IMR-90 (cell line): ENCODE measurements around the gene MUC5B. TPM values are rescaled to one million over a fixed set of nuclear protein-coding genes. Genes with fewer than 3 reads are reported as not detected.

ENCODE experiments used
- ATAC-seq: fragments of 200-7000 bp; cut with Tn5 transposase; 2 replicates; pipeline ENCODE4 v1.9.1; 2020; ENCODE audit warnings: low read depth, mild to moderate bottlenecking, moderate library complexity
- BruUV-seq: library from RNA; stranded (reverse); fragments of 400-500 nt; replicated peaks from 2 replicates; lab custom pipeline; 2021; lab: Mats Ljungman, UMichigan
- CTCF ChIA-PET: fragments of 300-600 bp; formaldehyde crosslinking; extraction: SDS; loops from one replicate; lab custom pipeline; 2021; ENCODE audit warnings: antibody characterized with exemption; lab: Yijun Ruan, JAX
- POLR2A ChIA-PET: fragments of 300-600 bp; sonication (Branson Sonifier 250); formaldehyde crosslinking; loops from one replicate; lab custom pipeline; 2022; ENCODE audit warnings: antibody characterized with exemption; ENCODE audit not compliant: unreplicated experiment; lab: Charles Lee
- DNase-seq: peaks from one replicate; pipeline ENCODE4 v3.0.0; 2013
- H2AFZ ChIP-seq: replicated peaks from 2 replicates; pipeline ENCODE3; 2013; ENCODE audit warnings: low read length, mild to moderate bottlenecking; ENCODE audit not compliant: poor library complexity
- H2AK5ac ChIP-seq: 2 replicates; pipeline ENCODE4 v1.6.1; 2013; ENCODE audit warnings: low read depth, low read length, inconsistent platforms
- H2AK9ac ChIP-seq: replicated peaks from 2 replicates; pipeline ENCODE3; 2013; ENCODE audit warnings: mild to moderate bottlenecking, low read depth, low read length, moderate library complexity; ENCODE audit not compliant: poor library complexity
- H2BK120ac ChIP-seq: 2 replicates; pipeline ENCODE4 v1.6.1; 2013; ENCODE audit warnings: low read depth, low read length, inconsistent platforms
- H2BK15ac ChIP-seq: 3 replicates; pipeline ENCODE4 v1.6.1; 2013; ENCODE audit warnings: low read depth, low read length, inconsistent platforms
- H2BK20ac ChIP-seq: 2 replicates; pipeline ENCODE4 v1.6.1; 2013; ENCODE audit warnings: low read depth, mild to moderate bottlenecking, inconsistent platforms, low read length, moderate library complexity
- H2BK5ac ChIP-seq: 2 replicates; pipeline ENCODE4 v1.6.1; 2013; ENCODE audit warnings: mild to moderate bottlenecking, low read depth, low read length, inconsistent platforms; ENCODE audit not compliant: poor library complexity, severe bottlenecking
- H3K14ac ChIP-seq: replicated peaks from 2 replicates; pipeline ENCODE4 v1.6.1; 2013; ENCODE audit warnings: low read depth, low read length, inconsistent platforms
- H3K18ac ChIP-seq: 2 replicates; pipeline ENCODE4 v1.6.1; 2013; ENCODE audit warnings: low read depth, low read length, control low read depth
- H3K23ac ChIP-seq: 2 replicates; pipeline ENCODE4 v1.6.1; 2013; ENCODE audit warnings: low read depth, low read length, inconsistent platforms
- H3K27ac ChIP-seq: 2 replicates; pipeline ENCODE4 v1.5.1; 2013; ENCODE audit warnings: mild to moderate bottlenecking, control low read depth, low read length; ENCODE audit not compliant: insufficient read depth
- H3K27me3 ChIP-seq: 2 replicates; pipeline ENCODE4 v1.6.1; 2013; ENCODE audit warnings: low read length; ENCODE audit not compliant: control insufficient read depth, insufficient read depth
- H3K36me3 ChIP-seq: 2 replicates; pipeline ENCODE4 v1.6.1; 2013; ENCODE audit warnings: low read length, mixed read lengths; ENCODE audit not compliant: control insufficient read depth, insufficient read depth
- H3K4ac ChIP-seq: 2 replicates; pipeline ENCODE4 v1.6.1; 2013; ENCODE audit warnings: low read depth, low read length, inconsistent platforms
- H3K4me1 ChIP-seq: 2 replicates; pipeline ENCODE4 v1.6.1; 2013; ENCODE audit warnings: low read length, mixed read lengths; ENCODE audit not compliant: control insufficient read depth, insufficient read depth
- H3K4me2 ChIP-seq: 2 replicates; pipeline ENCODE4 v1.6.1; 2013; ENCODE audit warnings: low read depth, mild to moderate bottlenecking, control low read depth, low read length, moderate library complexity
- H3K4me3 ChIP-seq: 2 replicates; pipeline ENCODE4 v1.5.1; 2013; ENCODE audit warnings: low read depth, mild to moderate bottlenecking, control low read depth, low read length, moderate library complexity; ENCODE audit not compliant: insufficient read depth
- H3K56ac ChIP-seq: 2 replicates; pipeline ENCODE4 v1.6.1; 2013; ENCODE audit warnings: low read length, inconsistent platforms; ENCODE audit not compliant: insufficient read depth; ENCODE audit errors: extremely low read depth
- H3K79me1 ChIP-seq, 2 experiments: 2 replicates each; pipeline ENCODE4 v1.6.1; 2013; ENCODE audit warnings: low read length in 2 of 2, inconsistent platforms in 1 of 2, low read depth in 1 of 2
- H3K9ac ChIP-seq: 2 replicates; pipeline ENCODE4 v1.6.1; 2013; ENCODE audit warnings: low read depth, low read length, control low read depth
- H3K9me1 ChIP-seq: 2 replicates; pipeline ENCODE4 v1.6.1; 2013; ENCODE audit warnings: low read length, inconsistent platforms; ENCODE audit not compliant: insufficient read depth
- H3K9me3 ChIP-seq: 2 replicates; pipeline ENCODE4 v1.6.1; 2013; ENCODE audit warnings: low read length; ENCODE audit not compliant: control insufficient read depth, insufficient read depth
- H4K20me1 ChIP-seq: 2 replicates; pipeline ENCODE4 v1.6.1; 2013; ENCODE audit warnings: low read length, inconsistent platforms; ENCODE audit not compliant: insufficient read depth
- H4K5ac ChIP-seq: 2 replicates; pipeline ENCODE4 v1.6.1; 2013; ENCODE audit warnings: mild to moderate bottlenecking, low read depth, low read length, control low read depth
- H4K8ac ChIP-seq, 2 experiments: 2 replicates each; pipeline ENCODE4 v1.6.1; 2013; ENCODE audit warnings: low read depth in 2 of 2, low read length in 2 of 2, control low read depth in 1 of 2, inconsistent platforms in 1 of 2
- H4K91ac ChIP-seq: 2 replicates; pipeline ENCODE4 v1.6.1; 2013; ENCODE audit warnings: low read depth, low read length, inconsistent platforms; ENCODE audit not compliant: insufficient read depth
- CHD1 ChIP-seq: IDR thresholded peaks from 2 replicates; pipeline ENCODE4 v1.6.1; 2012; ENCODE audit warnings: low read depth, low read length, improper control_type of control experiment
- MAFK ChIP-seq: IDR thresholded peaks from 2 replicates; pipeline ENCODE4 v1.6.1; 2012; ENCODE audit warnings: low read depth, low read length, improper control_type of control experiment
- RCOR1 ChIP-seq: IDR thresholded peaks from 2 replicates; pipeline ENCODE4 v1.6.1; 2012; ENCODE audit warnings: mild to moderate bottlenecking, low read length, improper control_type of control experiment; ENCODE audit not compliant: insufficient replicate concordance
- RFX5 ChIP-seq: IDR thresholded peaks from 2 replicates; pipeline ENCODE4 v1.8.0; 2012; ENCODE audit warnings: low read depth, mild to moderate bottlenecking, low read length, moderate library complexity
- WGBS, 2 experiments: methylation state at CpG; one replicate each; pipeline versions ENCODE4 v1.1.5 to v1.1.7; 2013; ENCODE audit warnings: missing lambda C conversion rate in 2 of 2; ENCODE audit not compliant: insufficient read length in 1 of 2; ENCODE audit errors: extremely low coverage in 2 of 2; 5-methylcytosine and 5-hydroxymethylcytosine counted together
- dilution Hi-C: fragments of 300-500 bp; cut with HindIII; formaldehyde crosslinking; loops from one replicate; pipeline ENCODE4 v1.14.3; 2018; ENCODE audit warnings: low sequenced_read_pairs; ENCODE audit not compliant: unreplicated experiment
- in situ Hi-C: fragments of 300-500 bp; cut with MboI; formaldehyde crosslinking; loops from 3 replicates; pipeline ENCODE4 v1.14.3; 2019; ENCODE audit warnings: low sequenced_read_pairs, inconsistent platforms, mixed read lengths
- intact Hi-C: fragments of 100-400 bp; cut with micrococcal nuclease; formaldehyde crosslinking; loops from 2 replicates; pipeline ENCODE4 v1.10.0; 2022
- polyA plus RNA-seq, 3 experiments: library from polyadenylated mRNA; depleted of rRNA; stranded (reverse); fragments of >200 nt; gene quantifications; 2 replicates each; pipeline ENCODE4 v1.2.3, GENCODE V29; 2012; ENCODE audit warnings: low replicate concordance in 1 of 3
- total RNA-seq: library from RNA; depleted of rRNA; stranded (reverse); fragments of >200 nt; gene quantifications from 2 replicates; pipeline ENCODE4 v1.2.3, GENCODE V29; 2012

MUC5B gene
- total and polyA plus RNA-seq, 2 of the 4 experiments (the other 2 are of a cell fraction): not detected

DNA sequence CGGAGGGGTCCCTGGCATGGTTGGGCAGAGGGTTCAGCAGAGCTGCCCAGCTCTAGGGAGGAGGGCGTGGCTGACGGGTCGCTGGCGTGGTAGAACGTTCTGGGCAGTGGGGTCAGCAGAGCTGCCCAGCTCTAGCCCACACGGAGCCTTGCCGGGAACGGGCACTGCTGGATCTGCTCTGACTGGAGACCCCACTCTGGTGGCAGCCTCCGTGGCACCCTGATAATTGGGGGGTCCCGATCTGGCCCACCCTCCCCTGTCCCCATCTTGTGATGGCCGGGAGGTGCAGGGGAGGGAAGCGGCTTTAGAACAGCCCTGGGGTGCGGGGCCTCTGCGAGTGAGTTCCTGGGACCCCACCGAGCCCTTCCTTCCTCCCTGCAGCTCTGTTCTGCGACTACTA, 43.2 kb upstream of the MUC5B start:
- in situ Hi-C loops: no loop called here
- Histone ChIP-seq H2BK120ac (no peak overlapping the region), H2BK15ac (no peak overlapping the region), H3K9me3 (no peaks in the 10 kb centered on the region; the same call in 1 of the 2 replicates), H3K27ac (no peak overlapping the region), H3K4me3 (no peak overlapping the region), H3K79me1 (no peaks in the 10 kb centered on the region), H4K8ac (no peak overlapping the region), H2AK9ac (no peak overlapping the region), H3K9me1 (no peaks in the 10 kb centered on the region), H2AFZ (no peak overlapping the region), H3K18ac (no peak overlapping the region), H2AK5ac (no peak overlapping the region), H2BK5ac (no peak overlapping the region), H3K36me3 (no peaks in the 10 kb centered on the region), H3K9ac (no peak overlapping the region), H4K5ac (no peak overlapping the region), H3K4me1 (no peaks in the 10 kb centered on the region), H4K91ac (no peak overlapping the region), H3K4me2 (no peak overlapping the region), H2BK20ac (no peak overlapping the region), H3K27me3 (no peaks in the 10 kb centered on the region), H3K56ac (no peak overlapping the region), H3K4ac (no peak overlapping the region), H3K14ac (no peak overlapping the region), H4K20me1 (no peaks in the 10 kb centered on the region), H3K23ac (no peak overlapping the region)
- intact Hi-C loops: no loop called here
- ChIA-PET POLR2A (no interaction called here), CTCF (no interaction called here)
- BruUV-seq: no TSS peak
- DNase-seq (no peak), ATAC-seq (no peak)
- WGBS, 2 experiments: 74% methylated on average over 6 of the region's 17 CpGs; no CpG with 5 or more reads in 1 of the 2 experiments
- dilution Hi-C loops: no loop called here
- TF ChIP-seq RCOR1: no peak
- no peak for TF ChIP-seq CHD1
- TF ChIP-seq RFX5: no peak
- TF ChIP-seq MAFK: no peak
